GM06990 (cell line): ENCODE measurements around the gene LARGE1.

Experiments
- DNase-seq: peaks from one replicate; pipeline ENCODE4 v3.0.0-alpha.2; 2011; ENCODE audit not compliant: insufficient read length; ENCODE audit errors: extremely low read depth
- H3K27me3 ChIP-seq: replicated peaks from 2 replicates; pipeline ENCODE4 v1.6.0; 2011; ENCODE audit warnings: low read length; ENCODE audit not compliant: control insufficient read depth, insufficient read depth
- H3K36me3 ChIP-seq: 2 replicates; pipeline ENCODE4 v1.5.1; 2011; ENCODE audit warnings: low read length; ENCODE audit not compliant: control insufficient read depth, insufficient read depth
- H3K4me3 ChIP-seq: replicated peaks from 2 replicates; pipeline ENCODE4 v1.5.1; 2011; ENCODE audit warnings: low read depth, mild to moderate bottlenecking, control low read depth, low read length
- CTCF ChIP-seq: IDR thresholded peaks from 2 replicates; pipeline ENCODE4 v1.5.1; 2011; ENCODE audit warnings: low read length, control low read depth, mild to moderate bottlenecking, inconsistent platforms; ENCODE audit not compliant: insufficient read depth, poor library complexity, severe bottlenecking

Gene LARGE1

GRCh38 chr22:33362702-33363101 is 557.6 kb downstream of the LARGE1 start:
- no peak overlapping the region for H3K4me3 ChIP-seq
- H3K27me3 ChIP-seq, result no peaks in the 10 kb centered on the region
- no peak for TF ChIP-seq CTCF
- DNase-seq, result no peak
- H3K36me3 ChIP-seq, result no peaks in the 10 kb centered on the region

GRCh38 chr22:33361581-33361980 is 558.7 kb downstream of the LARGE1 start:
- DNase-seq, result no peak
- Histone ChIP-seq H3K4me3 (no peak overlapping the region), H3K36me3 (no peaks in the 10 kb centered on the region), H3K27me3 (no peaks in the 10 kb centered on the region)
- no peak for TF ChIP-seq CTCF

GRCh38 chr22:33357981-33358399 is 562.3 kb downstream of the LARGE1 start:
- DNase-seq, result no peak
- H3K4me3 ChIP-seq, result no peak overlapping the region
- TF ChIP-seq CTCF, result no peak
- H3K27me3 ChIP-seq, result no peaks in the 10 kb centered on the region
- H3K36me3 ChIP-seq, result no peaks in the 10 kb centered on the region

GRCh38 chr22:33354928-33355327 is 565.3 kb downstream of the LARGE1 start:
- TF ChIP-seq CTCF, result no peak
- Histone ChIP-seq H3K4me3 (no peak overlapping the region), H3K27me3 (no peaks in the 10 kb centered on the region), H3K36me3 (no peaks in the 10 kb centered on the region)
- no peak for DNase-seq

- Histone ChIP-seq H3K36me3 (no peaks in the 10 kb centered on the region), H3K4me3 (no peak overlapping the region), H3K27me3 (no peaks in the 10 kb centered on the region)
- TF ChIP-seq CTCF, result no peak
- DNase-seq, result no peak
Measured at GRCh38 chr22:33353502-33353901, 566.8 kb downstream of the LARGE1 start.

- no peaks in the 10 kb centered on the region for H3K27me3 ChIP-seq
- no peak for DNase-seq
- no peak overlapping the region for H3K4me3 ChIP-seq
- no peaks in the 10 kb centered on the region for H3K36me3 ChIP-seq
- no peak for TF ChIP-seq CTCF
Measured at GRCh38 chr22:33352768-33353167, 567.5 kb downstream of the LARGE1 start.
